ENCODE results near the gene RFTN1. TPM values are rescaled to one million over a fixed set of nuclear protein-coding genes. Genes with fewer than 3 reads are reported as not detected.

Gene RFTN1
- total and polyA plus RNA-seq, 11 donors: 17.1 to 40.8 (median 26.4) TPM

DNA sequence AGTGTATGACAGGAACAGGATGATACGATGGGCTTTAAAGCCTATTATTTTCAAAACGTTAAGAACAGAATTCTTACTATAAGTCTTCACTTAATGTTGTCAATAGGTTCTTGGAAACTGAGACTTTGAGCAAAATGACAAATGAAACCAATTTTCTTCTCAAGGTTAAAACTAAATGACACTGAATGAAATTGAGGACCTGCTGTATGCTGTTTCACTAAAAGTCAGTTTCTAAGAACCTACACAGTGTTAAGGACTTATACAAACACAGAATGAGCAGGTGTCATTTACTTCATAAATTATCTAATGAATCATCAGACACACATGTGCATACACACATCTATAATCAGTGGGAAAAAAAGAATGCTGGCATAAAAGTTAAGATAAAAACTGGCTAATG is 106.9 kb downstream of the RFTN1 start:
- 61 to 75% (median 71%) methylated on average over 2 of the region's 2 CpGs for WGBS, 4 donors
- Histone ChIP-seq H3K27ac (no peak overlapping the region), H3K27me3 (no peaks in the 10 kb centered on the region), H3K4me1 (peaks cover 0 to 23% (median 9%) of the 10 kb centered on the region in 12 donors), H3K36me3 (peaks cover 0 to 22% (median 11%) of the 10 kb centered on the region in 9 donors), H3K4me3 (no peak overlapping the region), H3K9me3 (no peaks in the 10 kb centered on the region)
- TF ChIP-seq POLR2A (IDR thresholded peaks at IDR 0.05): no peak
- TF ChIP-seq, protein P1, sequence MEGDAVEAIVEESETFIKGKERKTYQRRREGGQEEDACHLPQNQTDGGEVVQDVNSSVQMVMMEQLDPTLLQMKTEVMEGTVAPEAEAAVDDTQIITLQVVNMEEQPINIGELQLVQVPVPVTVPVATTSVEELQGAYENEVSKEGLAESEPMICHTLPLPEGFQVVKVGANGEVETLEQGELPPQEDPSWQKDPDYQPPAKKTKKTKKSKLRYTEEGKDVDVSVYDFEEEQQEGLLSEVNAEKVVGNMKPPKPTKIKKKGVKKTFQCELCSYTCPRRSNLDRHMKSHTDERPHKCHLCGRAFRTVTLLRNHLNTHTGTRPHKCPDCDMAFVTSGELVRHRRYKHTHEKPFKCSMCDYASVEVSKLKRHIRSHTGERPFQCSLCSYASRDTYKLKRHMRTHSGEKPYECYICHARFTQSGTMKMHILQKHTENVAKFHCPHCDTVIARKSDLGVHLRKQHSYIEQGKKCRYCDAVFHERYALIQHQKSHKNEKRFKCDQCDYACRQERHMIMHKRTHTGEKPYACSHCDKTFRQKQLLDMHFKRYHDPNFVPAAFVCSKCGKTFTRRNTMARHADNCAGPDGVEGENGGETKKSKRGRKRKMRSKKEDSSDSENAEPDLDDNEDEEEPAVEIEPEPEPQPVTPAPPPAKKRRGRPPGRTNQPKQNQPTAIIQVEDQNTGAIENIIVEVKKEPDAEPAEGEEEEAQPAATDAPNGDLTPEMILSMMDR (IDR thresholded peaks at IDR 0.05): no peak
- ATAC-seq: no peak
- no peak for DNase-seq
- intact Hi-C loops (cut with DNase I): no loop called here

DNA sequence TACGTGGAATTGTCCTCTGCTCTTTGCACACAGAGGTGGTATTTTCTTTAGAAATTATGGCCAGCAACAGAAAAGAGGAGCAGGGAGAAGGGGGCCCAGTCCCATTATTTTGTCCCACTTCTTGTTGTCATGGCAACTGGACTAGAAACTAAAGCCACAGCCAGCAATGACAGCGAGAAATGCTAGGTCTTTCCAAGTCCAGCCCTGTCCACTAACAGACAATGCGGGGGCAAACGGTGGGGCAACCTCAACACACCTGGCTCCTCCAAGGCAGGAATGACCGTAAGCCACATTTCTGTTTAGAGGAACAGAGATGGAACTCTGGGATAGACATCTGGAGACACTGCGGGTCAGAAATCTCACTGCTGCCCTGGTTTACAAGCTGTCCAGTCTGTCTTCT is 107.3 kb downstream of the RFTN1 start:
- Histone ChIP-seq H3K9me3 (no peaks in the 10 kb centered on the region), H3K4me3 (no peak overlapping the region), H3K36me3 (peaks cover 0 to 22% (median 11%) of the 10 kb centered on the region in 9 donors), H3K27me3 (no peaks in the 10 kb centered on the region), H3K27ac (no peak overlapping the region), H3K4me1 (peaks cover 0 to 22% (median 8%) of the 10 kb centered on the region in 12 donors)
- TF ChIP-seq, protein P1 (IDR thresholded peaks at IDR 0.05): no peak
- TF ChIP-seq POLR2A (IDR thresholded peaks at IDR 0.05): no peak
- ATAC-seq: no peak
- DNase-seq: no peak
- WGBS, 4 donors: 89 to 93% (median 90%) methylated on average over 6 of the region's 6 CpGs
- intact Hi-C loops (cut with DNase I): no loop called here

DNA sequence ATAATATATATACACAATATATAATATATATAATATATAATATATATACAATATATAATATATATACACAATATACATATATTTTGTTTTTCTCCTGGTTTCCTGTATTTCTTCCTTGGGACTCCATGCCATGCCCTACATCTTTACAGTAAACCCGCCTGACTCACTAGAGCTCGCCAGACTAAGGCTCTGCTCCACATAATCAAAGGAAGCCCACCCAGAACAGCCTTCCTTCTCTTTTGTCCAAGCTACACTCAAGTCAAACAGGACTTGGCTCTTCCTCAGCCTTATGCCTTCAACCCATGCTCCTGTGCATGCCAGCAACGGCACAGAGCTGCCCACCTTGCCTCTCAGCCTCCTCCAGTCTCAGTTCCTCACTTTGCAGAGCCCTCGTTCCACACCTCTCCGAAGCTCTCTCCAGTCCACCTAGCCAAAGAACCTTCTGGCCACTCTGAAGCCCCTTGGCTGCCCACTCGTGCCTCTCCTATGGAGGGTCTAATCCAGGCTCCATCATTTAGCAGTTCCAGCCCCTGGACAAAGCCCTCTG is 109.1 kb downstream of the RFTN1 start:
- H3K27ac ChIP-seq: peak overlapping the region in 2 of 12 donors; percentile 3 to 13
- intact Hi-C loops (cut with DNase I): no loop called here
- H3K9me3 ChIP-seq: no peaks in the 10 kb centered on the region
- peaks cover 0 to 22% (median 11%) of the 10 kb centered on the region in 9 donors for H3K36me3 ChIP-seq
- WGBS, 4 donors: 84 to 96% (median 93%) methylated on average over 6 of the region's 6 CpGs
- no peaks in the 10 kb centered on the region for H3K27me3 ChIP-seq
- peaks cover 0 to 30% (median 17%) of the 10 kb centered on the region in 12 donors for H3K4me1 ChIP-seq
- no peak overlapping the region for H3K4me3 ChIP-seq
- TF ChIP-seq, protein P1 (IDR thresholded peaks at IDR 0.05): no peak
- TF ChIP-seq POLR2A (IDR thresholded peaks at IDR 0.05): no peak
- DNase-seq: no peak
- ATAC-seq: peak in 1 of 4 donors; percentile 16

DNA sequence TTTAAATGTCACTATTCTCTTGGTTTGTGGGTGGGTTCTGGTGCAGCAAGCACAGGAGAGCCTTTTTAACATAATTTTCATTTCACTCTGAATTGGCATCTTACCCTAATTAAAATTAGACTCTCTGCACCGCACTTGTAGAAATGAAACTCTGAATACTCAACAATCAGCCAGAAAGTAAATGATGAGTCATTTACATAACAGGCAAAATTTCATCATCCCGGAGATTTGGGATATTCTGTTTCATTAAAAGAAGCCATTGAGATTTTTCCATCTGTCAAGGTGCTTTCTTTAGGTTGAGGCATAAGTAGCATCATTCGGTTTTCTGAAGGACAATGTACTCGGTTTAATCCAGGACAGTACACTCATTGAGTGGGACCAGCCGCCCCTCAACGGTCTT is 111.0 kb downstream of the RFTN1 start:
- intact Hi-C loops (cut with DNase I): no loop called here

More for the DNA sequence above, 111.0 kb downstream of the RFTN1 start:
- Histone ChIP-seq H3K36me3 (peaks cover 0 to 5% (median 0%) of the 10 kb centered on the region in 9 donors), H3K27ac (peak overlapping the region in 1 of 12 donors; percentile 23), H3K4me1 (peaks cover 0 to 41% (median 26%) of the 10 kb centered on the region in 12 donors), H3K9me3 (no peaks in the 10 kb centered on the region), H3K27me3 (no peaks in the 10 kb centered on the region), H3K4me3 (no peak overlapping the region)
- 90 to 93% (median 92%) methylated on average over 6 of the region's 6 CpGs for WGBS, 4 donors
- no peak for TF ChIP-seq POLR2A (IDR thresholded peaks at IDR 0.05)
- TF ChIP-seq, protein P1 (IDR thresholded peaks at IDR 0.05): no peak
- ATAC-seq (no peak), DNase-seq (no peak)

All from heart left ventricle (tissue), 16 donors.